Frontal cortex (tissue), 4 donors: ENCODE data around the gene IL9. TPM values are rescaled to one million over a fixed set of nuclear protein-coding genes. Genes with fewer than 3 reads are reported as not detected.
"Not testable (repeated sequence)": the region's sequence is repeated elsewhere in the genome, so short reads cannot be mapped to it uniquely, and the experiment has no call there.

Source experiments
- DNase-seq, 2 donors: peaks; one replicate each; pipeline ENCODE4 v3.0.0; 2012; ENCODE audit warnings: low spot score in 2 of 2
- FAIRE-seq: peaks from 2 replicates; lab custom pipeline; 2012; peaks lifted over from hg19 to GRCh38; lab: Jason Lieb, UNC
- total RNA-seq: library from RNA; depleted of rRNA; stranded (reverse); fragments of >200 nt; gene quantifications from one replicate; pipeline ENCODE4 v1.2.3, GENCODE V29; 2014
- donor health status: control.
- donor health status: control.
- donor health status: control.

Gene IL9
- total RNA-seq, 1 donor from 2014 or later = not detected

GRCh38 chr5:135873831-135874230 is 21.8 kb downstream of the IL9 start:
- DNase-seq = no peak
- no peak for FAIRE-seq

- no peak for FAIRE-seq
- no peak for DNase-seq
These were observed 24.2 kb downstream of the IL9 start for GRCh38 chr5:135871268-135871915.

GRCh38 chr5:135869935-135870334 is 25.7 kb downstream of the IL9 start:
- FAIRE-seq (no peak), DNase-seq (no peak)

- DNase-seq (no peak), FAIRE-seq (no peak)
These were observed 26.4 kb downstream of the IL9 start for GRCh38 chr5:135869276-135869675.

GRCh38 chr5:135868681-135869080 is 27.0 kb downstream of the IL9 start:
- DNase-seq (no peak), FAIRE-seq (no peak)

GRCh38 chr5:135867599-135867998 is 28.0 kb downstream of the IL9 start:
- FAIRE-seq = no peak
- no peak for DNase-seq

- FAIRE-seq = no peak
- DNase-seq = no peak
These were observed 29.6 kb downstream of the IL9 start for GRCh38 chr5:135866016-135866415.

- FAIRE-seq = no peak
- no peak for DNase-seq
These were observed 30.9 kb downstream of the IL9 start for GRCh38 chr5:135864503-135865435.

GRCh38 chr5:135862744-135863143 is 32.9 kb downstream of the IL9 start:
- DNase-seq (no peak), FAIRE-seq (no peak)

- FAIRE-seq (no peak), DNase-seq (no peak)
These were observed 33.6 kb downstream of the IL9 start for GRCh38 chr5:135862086-135862485.

GRCh38 chr5:135861641-135862040 is 34.0 kb downstream of the IL9 start:
- no peak for FAIRE-seq
- DNase-seq = no peak

GRCh38 chr5:135859641-135860040 is 36.0 kb downstream of the IL9 start:
- FAIRE-seq = no peak
- no peak for DNase-seq

GRCh38 chr5:135859186-135859585 is 36.5 kb downstream of the IL9 start:
- FAIRE-seq = not testable (repeated sequence)

GRCh38 chr5:135857630-135858311 is 37.9 kb downstream of the IL9 start:
- FAIRE-seq (no peak), DNase-seq (no peak)

More at GRCh38 chr5:135859186-135859585, 36.5 kb downstream of the IL9 start:
- DNase-seq = not testable (repeated sequence)

GRCh38 chr5:135851915-135852845 is 43.5 kb downstream of the IL9 start:
- DNase-seq (no peak), FAIRE-seq (no peak)

- no peak for DNase-seq
- FAIRE-seq = no peak
These were observed 44.3 kb downstream of the IL9 start for GRCh38 chr5:135851186-135851914.

- FAIRE-seq (no peak), DNase-seq (no peak)
These were observed 45.0 kb downstream of the IL9 start for GRCh38 chr5:135850671-135851070.

GRCh38 chr5:135850231-135850630 is 45.4 kb downstream of the IL9 start:
- DNase-seq (no peak), FAIRE-seq (no peak)

GRCh38 chr5:135847976-135848375 is 47.7 kb downstream of the IL9 start:
- FAIRE-seq = no peak
- DNase-seq = no peak
